BLaER1 (cell line): ENCODE results near the gene DYNLT4.
"Not testable (repeated sequence)": the region's sequence is repeated elsewhere in the genome, so short reads cannot be mapped to it uniquely, and the experiment has no call there.

Experiments
- H3K27ac ChIP-seq: shearing (Covaris generic); formaldehyde crosslinking; 2 replicates; pipeline ENCODE4 v1.8.1; 2022
- H3K27me3 ChIP-seq: shearing (Covaris generic); formaldehyde crosslinking; 2 replicates; pipeline ENCODE4 v1.8.1; 2022
- H3K36me3 ChIP-seq: shearing (Covaris generic); formaldehyde crosslinking; 2 replicates; pipeline ENCODE4 v1.8.1; 2022
- H3K4me1 ChIP-seq: shearing (Covaris generic); formaldehyde crosslinking; 2 replicates; pipeline ENCODE4 v1.8.1; 2022
- H3K4me2 ChIP-seq: shearing (Covaris generic); formaldehyde crosslinking; 2 replicates; pipeline ENCODE4 v1.8.1; 2022
- H3K4me3 ChIP-seq: shearing (Covaris generic); formaldehyde crosslinking; 2 replicates; pipeline ENCODE4 v1.8.1; 2022
- H3K9ac ChIP-seq: shearing (Covaris generic); formaldehyde crosslinking; 2 replicates; pipeline ENCODE4 v1.8.1; 2022
- H3K9me3 ChIP-seq: shearing (Covaris generic); formaldehyde crosslinking; 2 replicates; pipeline ENCODE4 v1.8.1; 2022
- H4K20me1 ChIP-seq: shearing (Covaris generic); formaldehyde crosslinking; 2 replicates; pipeline ENCODE4 v1.8.1; 2022
- Cebpa-rat ChIP-seq: shearing (Covaris generic); IDR thresholded peaks from 2 replicates; pipeline ENCODE4 v1.8.1; 2022

Gene DYNLT4

GRCh38 chr1:44780583-44781121, 26.5 kb downstream of the DYNLT4 start:
- Histone ChIP-seq H3K9me3 (no peaks in the 10 kb centered on the region), H3K4me1 (peaks cover 61% of the 10 kb centered on the region), H3K27me3 (no peaks in the 10 kb centered on the region), H4K20me1 (peaks cover 49% of the 10 kb centered on the region), H3K27ac (no peak overlapping the region), H3K9ac (no peak overlapping the region), H3K4me3 (no peak overlapping the region), H3K36me3 (peaks cover 65% of the 10 kb centered on the region), H3K4me2 (no peak overlapping the region)
- TF ChIP-seq Cebpa-rat, result no peak

DNA sequence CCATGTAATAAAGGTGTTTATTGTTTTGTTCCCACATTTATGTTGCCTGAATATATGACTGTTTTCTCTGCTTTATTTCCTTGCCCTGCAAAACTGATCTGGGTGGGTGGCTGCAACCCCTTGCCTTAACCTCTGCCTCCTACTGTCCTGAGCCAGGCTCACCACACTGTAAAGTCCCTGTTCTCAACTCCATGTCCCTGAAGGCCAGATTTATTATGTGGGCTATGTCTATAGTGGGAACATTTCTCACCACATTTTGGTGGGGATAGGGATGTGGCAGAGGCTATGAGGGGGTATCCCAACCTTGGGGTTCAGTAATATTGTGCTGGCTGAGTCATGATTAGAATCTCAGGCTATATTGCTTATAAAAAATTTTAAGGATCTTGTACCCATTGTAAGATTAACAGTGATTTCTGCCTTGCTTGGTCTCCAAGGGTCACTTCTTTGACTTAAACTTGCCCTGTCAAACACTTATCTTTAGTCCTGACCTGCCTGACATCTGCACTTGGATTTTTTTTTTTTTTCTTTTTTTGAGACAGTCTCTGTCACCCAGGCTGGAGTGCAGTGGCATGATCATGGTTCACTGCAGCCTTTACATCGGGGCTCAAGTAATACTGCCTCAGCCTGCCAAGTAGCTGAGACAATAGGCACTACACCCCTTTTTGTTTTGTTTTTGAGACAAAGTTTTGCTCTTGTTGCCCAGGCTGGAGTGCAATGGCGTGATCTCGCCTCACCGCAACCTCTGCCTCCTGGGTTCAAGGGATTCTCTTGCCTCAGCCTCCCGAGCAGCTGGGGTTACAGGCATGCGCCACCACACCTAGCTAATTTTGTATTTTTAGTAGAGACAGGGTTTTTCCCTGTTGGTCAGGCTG, 28.2 kb downstream of the DYNLT4 start:
- Histone ChIP-seq H3K9me3 (no peaks in the 10 kb centered on the region), H3K4me2 (peak overlapping the region; percentile 98), H3K9ac (no peak overlapping the region; the same call in 1 of the 2 replicates), H4K20me1 (peaks cover 49% of the 10 kb centered on the region), H3K27me3 (no peaks in the 10 kb centered on the region), H3K4me1 (peaks cover 52% of the 10 kb centered on the region), H3K27ac (no peak overlapping the region), H3K4me3 (0 out of 2 replicates have a peak overlapping the region, but pooled peaks have one; percentile 96), H3K36me3 (peaks cover 65% of the 10 kb centered on the region)
- no peak for TF ChIP-seq Cebpa-rat

- Histone ChIP-seq H3K4me3 (peak overlapping the region; percentile 96), H3K4me1 (peaks cover 43% of the 10 kb centered on the region), H3K36me3 (peaks cover 65% of the 10 kb centered on the region), H3K27me3 (no peaks in the 10 kb centered on the region), H3K9me3 (no peaks in the 10 kb centered on the region), H3K27ac (0 out of 2 replicates have a peak overlapping the region, but pooled peaks have one; percentile 99), H3K9ac (peak overlapping the region; percentile 98), H4K20me1 (peaks cover 49% of the 10 kb centered on the region), H3K4me2 (peak overlapping the region; percentile 98)
- TF ChIP-seq Cebpa-rat, result no peak
These were observed 29.0 kb downstream of the DYNLT4 start for GRCh38 chr1:44777969-44778635.

- TF ChIP-seq Cebpa-rat, result no peak
- Histone ChIP-seq H3K4me2 (peak overlapping the region; percentile 98), H3K9ac (peak overlapping the region; percentile 98), H4K20me1 (peaks cover 49% of the 10 kb centered on the region), H3K36me3 (peaks cover 65% of the 10 kb centered on the region), H3K9me3 (no peaks in the 10 kb centered on the region), H3K27me3 (no peaks in the 10 kb centered on the region), H3K4me1 (peaks cover 38% of the 10 kb centered on the region), H3K4me3 (peak overlapping the region; percentile 96), H3K27ac (peak overlapping the region; percentile 99)
These were observed 29.6 kb downstream of the DYNLT4 start for GRCh38 chr1:44777547-44777946.

- Histone ChIP-seq H3K4me2 (peak overlapping the region; percentile 98), H3K27ac (peak overlapping the region; percentile 99), H3K4me3 (peak overlapping the region; percentile 96), H3K36me3 (peaks cover 58% of the 10 kb centered on the region), H3K27me3 (no peaks in the 10 kb centered on the region), H3K9ac (peak overlapping the region; percentile 98), H3K9me3 (no peaks in the 10 kb centered on the region), H4K20me1 (peaks cover 49% of the 10 kb centered on the region), H3K4me1 (peaks cover 33% of the 10 kb centered on the region)
- no peak for TF ChIP-seq Cebpa-rat
These were observed 30.5 kb downstream of the DYNLT4 start for GRCh38 chr1:44776730-44777068.

GRCh38 chr1:44775930-44776729, 31.0 kb downstream of the DYNLT4 start:
- peak overlapping the region; percentile 98 for H3K4me2 ChIP-seq
- no peak for TF ChIP-seq Cebpa-rat
- peaks cover 52% of the 10 kb centered on the region for H3K36me3 ChIP-seq

DNA sequence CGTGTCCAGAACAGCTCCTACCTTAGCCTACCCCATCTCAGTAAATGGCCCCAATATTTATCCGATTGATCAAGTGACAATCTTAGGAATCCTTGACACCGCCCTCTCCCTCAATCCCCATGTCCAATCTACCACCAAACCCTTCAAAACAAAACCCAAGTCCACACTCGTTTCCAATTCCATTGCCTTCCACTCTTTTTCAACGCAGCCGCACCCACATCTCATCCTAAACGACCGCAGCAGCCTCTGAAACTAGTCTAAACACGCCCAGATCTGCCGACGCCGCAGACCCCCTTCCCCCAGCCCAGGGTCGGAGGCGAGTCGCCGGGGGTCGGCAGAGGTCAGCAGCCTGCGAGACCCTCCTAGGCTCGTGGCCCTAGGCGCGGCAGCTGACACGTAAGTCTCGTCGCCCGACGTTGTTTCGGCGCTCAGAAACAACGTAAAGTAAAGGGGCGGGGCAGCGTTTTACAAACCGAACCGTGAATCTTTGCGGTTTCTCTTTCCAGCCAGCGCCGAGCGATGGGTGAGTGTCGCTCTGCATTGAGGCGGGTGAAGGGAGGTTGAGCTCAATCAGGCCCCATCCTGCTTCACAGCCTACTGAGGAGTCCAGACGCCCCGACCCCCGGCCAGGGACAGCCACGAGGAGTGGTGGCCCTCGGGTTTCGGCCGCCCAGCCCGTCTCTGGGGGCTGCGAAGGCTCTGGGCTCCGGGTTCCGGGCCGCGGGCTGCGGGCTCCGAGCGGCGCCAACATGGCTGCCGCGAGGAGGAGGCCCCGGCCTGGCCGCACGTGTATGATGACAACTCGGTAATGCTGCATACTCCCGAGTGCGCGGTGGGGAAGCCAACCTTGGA, 31.8 kb downstream of the DYNLT4 start, which contains the start of gene RPS8:
Gene RPS8, plus strand, starts transcription at position 463 of the 852 bp plus-strand sequence. Its CDS starts 57 bp downstream, at position 520.
- Histone ChIP-seq H3K4me3 (peak within 1 kb of the TSS; percentile 96), H3K9ac (peak within 1 kb of the TSS; percentile 98)
- TF ChIP-seq Cebpa-rat, result no peak

More at GRCh38 chr1:44775930-44776729, 31.0 kb downstream of the DYNLT4 start:
- H3K27me3 ChIP-seq, result no peaks in the 10 kb centered on the region
- H3K9ac ChIP-seq, result peak overlapping the region; percentile 98
- no peaks in the 10 kb centered on the region for H3K9me3 ChIP-seq
- peak overlapping the region; percentile 96 for H3K4me3 ChIP-seq
- H4K20me1 ChIP-seq, result peaks cover 49% of the 10 kb centered on the region
- peak overlapping the region; percentile 99 for H3K27ac ChIP-seq
- peaks cover 33% of the 10 kb centered on the region for H3K4me1 ChIP-seq

DNA sequence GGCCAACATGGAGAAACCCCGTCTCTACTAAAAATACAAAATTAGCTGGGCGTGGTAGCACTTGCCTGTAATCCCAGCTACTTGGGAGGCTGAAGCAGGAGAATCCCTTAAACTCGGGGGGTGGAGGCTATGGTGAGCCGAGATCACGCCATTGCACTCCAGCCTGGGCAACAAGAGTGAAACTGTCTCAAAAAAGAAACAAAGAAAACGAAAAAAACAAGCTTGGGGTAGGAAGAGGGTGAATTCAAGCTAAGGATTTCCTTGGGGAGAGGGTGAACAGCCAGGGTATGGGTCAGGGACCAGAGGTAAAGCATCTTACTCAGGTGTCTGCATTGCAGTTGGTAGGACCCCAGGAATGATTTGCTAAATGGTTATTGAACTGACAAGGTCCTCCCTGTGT, 40.7 kb downstream of the DYNLT4 start:
- peaks cover 79% of the 10 kb centered on the region for H3K36me3 ChIP-seq
- H3K4me2 ChIP-seq, H3K27ac ChIP-seq, H3K27me3 ChIP-seq, H3K4me1 ChIP-seq, H3K9ac ChIP-seq, H3K4me3 ChIP-seq, H4K20me1 ChIP-seq, H3K9me3 ChIP-seq: not testable (repeated sequence)

More for the DNA sequence above, 31.8 kb downstream of the DYNLT4 start, which contains the start of gene RPS8:
- H3K4me2 ChIP-seq, result peak within 1 kb of the TSS; percentile 98
- peaks cover 33% of the 10 kb centered on the region for H3K4me1 ChIP-seq
- peaks cover 44% of the 10 kb centered on the region for H3K36me3 ChIP-seq
- no peaks in the 10 kb centered on the region for H3K27me3 ChIP-seq
- H4K20me1 ChIP-seq, result peaks cover 44% of the 10 kb centered on the region
- no peaks in the 10 kb centered on the region for H3K9me3 ChIP-seq
- H3K27ac ChIP-seq, result peak within 1 kb of the TSS; percentile 99
